GM18907 (cell line): ENCODE measurements around the gene FRAS1.
"Not testable (repeated sequence)": the region's sequence is repeated elsewhere in the genome, so short reads cannot be mapped to it uniquely, and the experiment has no call there.

ENCODE experiments used
- ATAC-seq: cut with Tn5 transposase; IDR thresholded peaks from one replicate; pipeline ENCODE4 v1.9.1; 2021; ENCODE audit warnings: mild to moderate bottlenecking, moderate library complexity; ENCODE audit not compliant: unreplicated experiment

The FRAS1 gene

GRCh38 chr4:78267790-78268189 lies 210.7 kb downstream of the FRAS1 start:
- no peak for ATAC-seq

- ATAC-seq, result no peak
These were observed 211.5 kb downstream of the FRAS1 start for GRCh38 chr4:78268597-78268996.

GRCh38 chr4:78275450-78275849 lies 218.3 kb downstream of the FRAS1 start:
- ATAC-seq, result not testable (repeated sequence)

- no peak for ATAC-seq
These were observed 229.2 kb downstream of the FRAS1 start for GRCh38 chr4:78286281-78286680.

- no peak for ATAC-seq
These were observed 231.2 kb downstream of the FRAS1 start for GRCh38 chr4:78288327-78288726.

DNA sequence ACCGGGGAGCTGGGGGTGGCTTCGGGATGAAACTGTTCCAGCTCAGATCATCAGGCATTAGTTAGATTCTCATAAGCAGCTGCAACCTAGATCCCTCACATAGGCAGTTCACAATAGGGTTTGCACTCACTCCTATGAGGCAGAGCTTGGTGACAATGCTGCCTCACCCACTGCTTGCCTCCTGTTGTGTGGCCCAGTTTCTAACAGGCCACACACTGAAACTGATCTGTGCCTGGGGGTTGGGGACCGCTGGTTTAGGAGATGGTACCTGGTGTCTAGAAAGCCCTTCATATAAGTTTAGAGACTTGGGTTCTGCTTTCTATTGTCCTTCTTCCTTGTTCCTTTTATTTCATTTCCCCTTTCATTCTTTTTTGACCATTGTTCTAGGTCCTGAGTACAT lies 234.2 kb downstream of the FRAS1 start:
- peak; percentile 48 for ATAC-seq

GRCh38 chr4:78292341-78292740 lies 235.2 kb downstream of the FRAS1 start:
- no peak for ATAC-seq

DNA sequence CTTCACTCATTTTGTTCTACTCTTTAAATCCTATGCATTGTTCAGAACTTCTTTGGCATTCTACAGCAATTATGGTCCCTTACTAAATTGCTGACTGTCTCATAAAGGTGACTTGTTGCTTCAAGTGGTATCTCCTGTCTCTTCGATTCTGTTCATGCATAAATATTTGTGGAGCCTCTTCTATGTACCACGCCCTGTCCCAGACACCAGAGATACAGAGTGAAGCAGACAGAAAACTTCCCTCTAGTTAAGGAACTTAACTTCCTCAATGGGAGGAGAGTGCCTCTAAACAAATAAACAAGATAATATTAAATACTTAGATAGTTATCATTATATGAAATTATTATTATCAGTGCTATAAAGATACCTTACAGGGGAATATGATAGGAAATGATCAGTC lies 235.7 kb downstream of the FRAS1 start:
- ATAC-seq, result no peak

GRCh38 chr4:78293348-78293747 lies 236.2 kb downstream of the FRAS1 start:
- ATAC-seq, result no peak

DNA sequence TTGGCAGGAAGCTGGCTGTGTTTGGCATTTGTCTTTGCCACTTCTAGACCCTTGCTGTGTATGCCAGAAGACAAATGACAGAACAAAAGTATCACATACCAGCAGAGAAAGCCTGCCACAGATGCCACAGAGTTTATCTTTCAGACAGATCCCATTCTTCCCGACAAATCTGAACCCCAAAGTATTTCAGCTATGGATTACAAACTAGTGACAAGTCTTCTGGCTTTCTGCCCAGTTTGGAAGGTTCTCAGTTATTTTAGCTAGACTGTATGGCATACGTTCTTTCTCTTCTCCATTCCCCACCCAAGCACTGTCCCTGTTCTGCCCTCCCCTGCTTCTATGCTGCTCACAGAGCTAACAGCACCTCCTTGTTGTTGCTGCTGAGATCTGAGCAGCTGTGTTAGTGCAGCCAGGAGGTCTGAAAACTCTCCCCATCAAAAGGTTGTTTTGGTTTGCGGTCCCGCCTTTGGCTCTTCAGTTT lies 236.7 kb downstream of the FRAS1 start:
- no peak for ATAC-seq

- no peak for ATAC-seq
These were observed 239.1 kb downstream of the FRAS1 start for GRCh38 chr4:78296261-78296660.

- ATAC-seq, result peak; percentile 66
These were observed 240.1 kb downstream of the FRAS1 start for GRCh38 chr4:78297116-78297800.

GRCh38 chr4:78298618-78299017 lies 241.5 kb downstream of the FRAS1 start:
- ATAC-seq, result no peak

DNA sequence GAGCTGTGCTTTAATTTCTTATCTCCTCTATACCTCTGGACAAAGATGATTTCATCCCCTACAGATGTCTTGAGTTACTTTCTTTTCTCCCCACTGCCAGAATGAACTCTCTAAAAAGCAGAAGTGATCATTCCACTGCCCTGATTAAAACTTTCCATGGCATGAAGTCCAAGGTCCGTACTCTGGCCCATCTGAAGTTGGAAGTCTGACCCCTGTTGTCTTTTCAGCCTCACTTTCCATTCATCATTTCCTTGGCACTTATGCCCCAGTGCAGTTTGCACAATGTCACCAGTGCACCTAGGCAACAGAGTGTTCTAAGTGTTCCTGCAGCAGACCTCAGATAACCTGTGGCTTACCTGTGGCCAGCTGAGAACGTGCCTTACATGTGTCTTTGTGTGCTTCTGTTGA lies 242.4 kb downstream of the FRAS1 start:
- peak; percentile 57 for ATAC-seq

GRCh38 chr4:78307263-78307662 lies 250.1 kb downstream of the FRAS1 start:
- ATAC-seq, result not testable (repeated sequence)

- no peak for ATAC-seq
These were observed 251.4 kb downstream of the FRAS1 start for GRCh38 chr4:78308517-78308916.

- no peak for ATAC-seq
These were observed 252.2 kb downstream of the FRAS1 start for GRCh38 chr4:78309352-78309751.

DNA sequence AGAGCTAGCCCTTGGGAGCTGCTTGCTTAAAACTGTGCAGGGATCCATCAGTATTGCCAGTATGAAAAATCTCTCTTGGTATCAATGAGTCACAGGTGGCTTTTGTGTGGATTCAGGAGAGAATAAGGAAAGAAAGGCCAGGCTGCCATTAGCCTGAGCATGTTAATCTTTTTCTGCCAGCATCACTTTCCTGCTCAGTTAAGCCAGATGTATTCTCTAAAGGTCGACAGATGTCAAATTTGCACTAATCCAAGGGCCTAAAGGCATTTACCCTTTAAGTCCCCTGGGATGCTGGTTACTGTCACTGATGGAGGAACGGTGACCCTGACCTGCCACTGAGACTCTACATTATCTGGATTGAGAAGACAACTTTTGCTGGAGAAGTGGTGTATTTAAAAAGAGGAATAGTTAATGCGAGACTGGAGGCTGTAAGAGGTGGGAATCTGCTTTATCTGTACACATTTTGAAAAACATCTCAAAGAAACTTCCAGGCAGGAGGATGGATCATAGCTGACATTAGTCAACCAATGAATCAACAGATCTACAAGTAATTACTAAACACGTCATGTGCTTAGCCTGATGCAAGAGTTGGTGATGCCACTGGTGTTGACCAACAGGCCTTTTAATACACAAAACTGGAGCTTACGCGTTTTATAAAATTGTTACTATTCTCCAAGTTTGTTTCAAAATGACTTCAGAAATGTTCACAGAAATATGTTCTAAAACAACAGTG lies 253.1 kb downstream of the FRAS1 start:
- no peak for ATAC-seq

DNA sequence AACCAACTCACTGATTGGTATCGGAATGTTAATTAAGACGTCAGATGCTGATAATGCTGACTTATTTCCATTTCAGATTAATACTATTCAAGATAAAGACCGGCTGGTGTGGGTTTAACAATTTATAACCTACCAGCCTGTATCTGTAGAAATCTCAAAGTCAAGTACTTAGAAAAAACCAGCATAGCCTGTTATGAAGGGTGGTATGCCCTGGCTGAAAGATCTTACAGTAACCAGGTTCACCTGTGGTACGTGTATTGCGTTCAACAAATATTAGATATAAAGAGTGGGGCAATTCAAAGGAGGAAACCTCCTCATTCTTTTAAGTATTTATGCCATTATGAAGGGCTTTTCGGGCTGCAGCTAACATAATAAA lies 253.6 kb downstream of the FRAS1 start:
- ATAC-seq, result no peak

DNA sequence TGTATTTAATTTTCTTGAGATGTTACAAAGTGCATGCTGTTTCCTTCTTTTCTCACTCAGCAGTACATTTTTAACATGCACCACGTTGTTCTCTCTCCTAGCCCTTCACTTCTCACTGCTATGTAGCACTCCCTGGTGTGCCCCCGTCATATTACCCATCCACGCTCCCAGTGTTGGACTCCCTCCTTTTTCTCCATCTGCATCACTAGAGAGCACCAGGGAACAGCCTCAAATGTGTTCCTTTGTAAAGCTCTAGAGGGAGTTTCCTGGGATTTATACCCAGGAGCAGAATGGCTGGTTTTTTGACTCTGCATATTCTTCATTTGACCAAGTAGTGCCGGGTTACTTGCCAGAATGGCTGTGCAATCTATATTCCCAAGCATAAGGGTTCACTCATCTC lies 254.2 kb downstream of the FRAS1 start:
- no peak for ATAC-seq

- no peak for ATAC-seq
These were observed 256.0 kb downstream of the FRAS1 start for GRCh38 chr4:78312989-78313753.

DNA sequence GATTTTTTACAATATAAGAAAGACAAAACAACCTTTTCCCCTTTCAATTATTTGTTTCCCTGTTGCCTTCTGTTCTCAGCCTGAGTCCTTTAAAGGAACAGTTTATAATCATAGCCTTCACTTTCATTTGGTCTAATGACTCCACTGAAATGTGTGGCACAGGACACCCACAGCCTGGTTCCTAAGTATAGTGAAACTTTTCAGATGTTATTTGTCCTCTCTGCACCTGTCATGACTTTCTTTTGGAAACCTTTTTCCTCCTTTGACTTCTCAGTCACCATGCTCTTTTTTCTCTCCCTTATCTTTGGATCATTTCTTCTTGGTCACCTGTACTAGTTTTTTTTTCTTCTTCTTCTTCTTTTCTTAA lies 256.6 kb downstream of the FRAS1 start:
- no peak for ATAC-seq
